22Rv1 (cell line): ENCODE measurements around the gene VDAC1.
"Not testable (repeated sequence)": the region's sequence is repeated elsewhere in the genome, so short reads cannot be mapped to it uniquely, and the experiment has no call there.

Source experiments
- H3K27ac ChIP-seq: fragments of 450-650 bp; 2 replicates; pipeline ENCODE4 v1.5.1; 2017
- CTCF ChIP-seq: fragments of 450-650 bp; IDR thresholded peaks from 2 replicates; pipeline ENCODE4 v1.5.1; 2017; ENCODE audit warnings: mild to moderate bottlenecking
- ZFX ChIP-seq: fragments of 450-650 bp; IDR thresholded peaks from 2 replicates; pipeline ENCODE4 v1.6.1; 2017; ENCODE audit warnings: antibody characterized with exemption, borderline replicate concordance

Gene VDAC1

GRCh38 chr5:133983674-133984073 lies 21.1 kb downstream of the VDAC1 start:
- TF ChIP-seq ZFX (no peak), CTCF (no peak)
- no peak overlapping the region for H3K27ac ChIP-seq

GRCh38 chr5:133981714-133982113 lies 23.1 kb downstream of the VDAC1 start:
- TF ChIP-seq CTCF (no peak), ZFX (no peak)
- H3K27ac ChIP-seq = no peak overlapping the region

DNA sequence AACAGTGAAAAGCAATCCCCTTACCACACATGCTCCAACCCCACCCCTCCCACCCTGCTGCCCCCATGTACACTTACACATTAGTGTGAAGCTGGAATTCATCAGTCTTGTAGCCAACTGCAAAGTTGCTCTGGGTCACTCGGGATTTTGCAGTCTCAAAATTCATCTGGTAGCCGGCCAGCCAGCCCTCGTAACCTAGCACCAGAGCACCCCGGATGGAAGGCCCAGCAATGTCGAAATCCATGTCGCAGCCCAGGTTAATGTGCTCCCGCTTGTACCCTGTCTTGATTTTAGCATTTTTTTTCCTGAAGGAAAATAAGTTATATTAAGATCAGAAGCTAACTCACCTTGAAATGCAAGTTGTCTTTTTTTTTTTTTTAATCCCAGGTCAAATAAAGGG lies 24.1 kb downstream of the VDAC1 start:
- no peak overlapping the region for H3K27ac ChIP-seq
- TF ChIP-seq CTCF = no peak
- TF ChIP-seq ZFX = no peak

DNA sequence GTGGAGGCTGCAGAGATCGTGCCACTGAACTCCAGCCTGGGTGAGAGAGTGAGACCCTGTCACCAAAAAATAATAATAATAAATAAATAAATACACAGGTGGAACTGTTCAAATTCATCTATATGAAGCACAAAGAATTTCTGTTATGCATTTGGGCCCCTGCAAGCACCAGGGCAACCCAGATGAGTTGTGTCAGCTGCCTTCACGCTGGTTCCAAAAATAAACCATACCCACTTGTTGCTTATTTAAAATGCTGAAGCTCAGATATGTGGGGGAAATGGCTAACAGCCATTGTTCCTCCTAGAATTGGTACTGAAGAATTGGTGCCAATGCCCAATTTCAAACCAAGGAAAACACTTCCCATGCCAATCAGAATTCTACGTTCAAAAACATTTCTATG lies 25.8 kb downstream of the VDAC1 start:
- TF ChIP-seq CTCF = no peak
- TF ChIP-seq ZFX = no peak
- no peak overlapping the region for H3K27ac ChIP-seq

DNA sequence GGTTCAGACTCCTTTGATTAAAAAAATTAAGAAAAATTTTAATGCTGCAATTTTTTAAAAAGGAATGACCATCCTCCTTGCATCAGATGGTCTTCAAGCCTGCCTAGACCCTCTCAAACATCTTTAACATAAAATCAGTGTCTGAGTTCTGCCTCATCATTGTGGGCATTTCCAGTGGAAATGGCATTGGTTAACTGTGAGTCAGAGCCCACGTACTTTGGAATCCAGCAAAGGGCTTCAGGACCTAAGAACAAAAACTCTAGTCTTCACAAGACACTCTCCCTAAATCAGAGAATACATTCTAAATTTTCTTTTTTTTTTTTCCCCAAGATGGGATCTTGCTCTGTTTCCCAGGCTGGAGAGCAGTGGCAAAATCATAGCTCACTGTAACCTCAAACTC lies 26.9 kb downstream of the VDAC1 start:
- no peak for TF ChIP-seq ZFX
- no peak for TF ChIP-seq CTCF

GRCh38 chr5:133977161-133977787 lies 27.5 kb downstream of the VDAC1 start:
- no peak for TF ChIP-seq ZFX
- no peak for TF ChIP-seq CTCF
- H3K27ac ChIP-seq = no peak overlapping the region

More for the DNA sequence above, 26.9 kb downstream of the VDAC1 start:
- no peak overlapping the region for H3K27ac ChIP-seq

GRCh38 chr5:133975546-133975945 lies 29.2 kb downstream of the VDAC1 start:
- not testable (repeated sequence) for H3K27ac ChIP-seq

- no peak for TF ChIP-seq CTCF
- H3K27ac ChIP-seq = no peak overlapping the region
Measured at GRCh38 chr5:133974142-133974541, 30.6 kb downstream of the VDAC1 start.
